ENCODE data around the gene CHCHD3.

CHCHD3 gene

DNA sequence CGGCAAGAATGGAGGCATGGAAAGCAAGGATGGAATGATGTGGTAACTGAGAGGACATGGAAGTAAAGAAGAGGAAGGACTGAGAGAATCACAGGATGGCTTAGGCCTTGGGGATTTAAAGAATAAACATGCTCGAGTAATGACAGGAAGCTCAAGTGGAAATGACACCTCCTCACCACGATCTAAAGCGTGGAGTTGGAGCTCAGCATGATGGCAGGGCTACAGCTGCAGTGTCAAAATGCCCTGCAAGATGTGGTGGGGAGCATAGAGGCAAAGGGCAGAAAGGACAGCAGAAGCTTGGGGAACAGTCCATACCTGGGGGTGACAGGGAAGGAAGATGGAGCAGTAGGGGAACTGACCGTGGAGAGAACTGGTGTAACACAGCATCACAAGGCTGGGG is 276.1 kb downstream of the CHCHD3 start:
- no peak overlapping the region for H3K27ac ChIP-seq
- H3K9me3 ChIP-seq (ENCODE audit: low read depth, low read length), result no peaks in the 10 kb centered on the region
- DNase-seq (ENCODE audit: low read depth, low spot score), result no peak
- H3K9ac ChIP-seq (ENCODE audit: insufficient read length), result no peak overlapping the region
- H3K36me3 ChIP-seq (ENCODE audit: insufficient read depth, low read length), result no peaks in the 10 kb centered on the region
- H3K4me3 ChIP-seq, result no peak overlapping the region
- TF ChIP-seq POLR2AphosphoS5 (IDR thresholded peaks at IDR 0.05; ENCODE audit: borderline replicate concordance, low read depth, low read length) (no peak), FOXP2 (optimal IDR thresholded peaks at IDR 0.05; ENCODE audit: control extremely low read depth, extremely low read length, insufficient read depth) (no peak), EZH2 (IDR thresholded peaks at IDR 0.05) (no peak)

DNA sequence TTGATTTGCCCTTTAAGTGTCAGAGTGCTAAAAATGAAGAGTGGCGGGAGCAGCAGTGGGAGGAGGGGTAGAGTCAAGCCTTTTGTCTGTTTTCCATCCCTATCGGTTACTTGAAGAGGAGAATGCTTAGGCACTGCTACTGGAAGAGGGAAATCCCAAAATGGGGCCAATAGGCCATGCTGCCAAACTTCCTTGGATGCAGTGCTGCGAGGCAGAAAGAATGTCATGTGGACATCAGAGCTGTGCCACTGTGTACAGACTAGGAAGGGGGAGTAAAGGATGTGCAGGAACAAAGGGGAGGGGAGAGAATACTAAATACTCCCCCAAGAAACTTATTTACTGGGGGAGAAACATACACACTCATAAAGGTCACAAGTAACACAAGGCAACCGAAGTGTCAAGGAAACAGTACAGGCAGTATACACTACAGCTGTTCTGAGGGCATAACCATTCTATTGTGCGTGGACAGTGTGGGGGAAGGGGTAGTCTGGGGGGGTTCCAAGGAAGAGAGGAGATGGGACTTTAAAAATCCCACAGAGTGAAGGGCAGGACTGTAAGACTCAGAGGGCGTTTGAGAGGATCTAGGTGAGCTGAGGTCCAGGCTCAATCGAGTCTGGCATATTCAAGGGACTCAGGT is 276.9 kb downstream of the CHCHD3 start:
- Histone ChIP-seq H3K9me3 (ENCODE audit: low read depth, low read length) (no peaks in the 10 kb centered on the region), H3K27ac (no peak overlapping the region), H3K4me3 (no peak overlapping the region), H3K9ac (ENCODE audit: insufficient read length) (no peak overlapping the region), H3K36me3 (ENCODE audit: insufficient read depth, low read length) (no peaks in the 10 kb centered on the region)
- no peak for DNase-seq (ENCODE audit: low read depth, low spot score)
- TF ChIP-seq POLR2AphosphoS5 (IDR thresholded peaks at IDR 0.05; ENCODE audit: borderline replicate concordance, low read depth, low read length) (no peak), FOXP2 (optimal IDR thresholded peaks at IDR 0.05; ENCODE audit: control extremely low read depth, extremely low read length, insufficient read depth) (no peak), EZH2 (IDR thresholded peaks at IDR 0.05) (no peak)

DNA sequence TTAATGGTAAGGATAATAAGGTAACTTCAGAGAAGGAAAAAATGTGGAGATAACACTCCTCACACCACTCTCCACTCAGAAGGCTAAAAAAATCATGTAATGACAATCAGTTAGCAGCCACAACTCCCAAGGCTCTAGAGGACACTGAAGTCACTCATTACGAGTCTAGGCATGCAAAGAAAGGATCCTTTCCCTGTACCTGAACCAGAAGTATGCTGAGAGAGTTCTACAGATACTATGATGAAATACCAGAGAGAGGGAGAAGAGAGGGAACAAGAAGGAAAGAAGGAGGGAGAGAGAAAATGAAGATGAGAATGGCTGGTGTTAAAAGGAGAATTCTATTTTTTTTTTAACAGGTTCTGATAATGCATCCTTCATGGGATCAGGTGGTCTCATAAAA is 281.4 kb downstream of the CHCHD3 start:
- TF ChIP-seq POLR2AphosphoS5 (IDR thresholded peaks at IDR 0.05; ENCODE audit: borderline replicate concordance, low read depth, low read length) (no peak), FOXP2 (optimal IDR thresholded peaks at IDR 0.05; ENCODE audit: control extremely low read depth, extremely low read length, insufficient read depth) (no peak), EZH2 (IDR thresholded peaks at IDR 0.05) (no peak)
- no peak for DNase-seq (ENCODE audit: low read depth, low spot score)
- Histone ChIP-seq H3K36me3 (ENCODE audit: insufficient read depth, low read length) (0 out of 2 replicates have a peak, but pooled peaks cover 4% of the 10 kb centered on the region), H3K9me3 (ENCODE audit: low read depth, low read length) (no peaks in the 10 kb centered on the region), H3K4me3 (no peak overlapping the region), H3K9ac (ENCODE audit: insufficient read length) (no peak overlapping the region), H3K27ac (no peak overlapping the region)

DNA sequence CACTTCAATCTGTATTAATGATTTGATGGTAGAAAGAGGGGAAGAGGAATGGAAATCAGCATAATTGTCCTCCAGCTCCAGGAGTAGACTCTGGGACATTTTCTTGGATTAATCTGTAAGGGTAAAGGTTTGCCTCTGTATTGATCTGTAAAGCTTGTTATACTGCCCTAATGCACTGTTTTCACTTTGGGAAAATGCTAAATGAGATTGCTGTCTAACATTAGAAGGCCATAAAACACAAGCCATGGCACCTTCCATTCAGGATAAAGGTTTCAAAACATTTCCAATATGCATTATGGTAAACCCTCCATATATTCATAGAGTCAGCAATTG is 282.8 kb downstream of the CHCHD3 start:
- Histone ChIP-seq H3K9ac (ENCODE audit: insufficient read length) (no peak overlapping the region), H3K36me3 (ENCODE audit: insufficient read depth, low read length) (peaks cover 7% of the 10 kb centered on the region; the same call in 1 of the 2 replicates), H3K27ac (no peak overlapping the region), H3K4me3 (no peak overlapping the region), H3K9me3 (ENCODE audit: low read depth, low read length) (no peaks in the 10 kb centered on the region)
- DNase-seq (ENCODE audit: low read depth, low spot score), result no peak
- TF ChIP-seq POLR2AphosphoS5 (IDR thresholded peaks at IDR 0.05; ENCODE audit: borderline replicate concordance, low read depth, low read length) (no peak), EZH2 (IDR thresholded peaks at IDR 0.05) (no peak), FOXP2 (optimal IDR thresholded peaks at IDR 0.05; ENCODE audit: control extremely low read depth, extremely low read length, insufficient read depth) (no peak)

DNA sequence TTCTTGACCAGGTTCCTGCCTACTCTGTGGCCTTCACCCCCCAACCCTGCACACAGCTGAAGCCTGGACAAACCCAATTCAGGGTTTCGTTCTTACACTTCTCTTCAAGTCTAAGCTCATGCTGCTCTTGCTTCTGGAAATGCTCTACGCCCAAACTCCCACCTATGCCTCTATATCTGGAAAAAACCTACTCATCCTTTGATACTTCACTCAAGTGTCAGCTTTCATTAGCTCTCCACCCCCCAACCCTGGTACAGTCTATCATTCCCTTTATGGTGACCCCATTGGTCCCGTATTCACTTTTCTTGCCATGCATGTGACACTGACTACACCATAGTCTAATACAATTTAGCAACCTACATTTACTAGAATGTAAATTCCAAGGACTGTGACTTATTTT is 284.7 kb downstream of the CHCHD3 start:
- Histone ChIP-seq H3K9ac (ENCODE audit: insufficient read length) (no peak overlapping the region), H3K9me3 (ENCODE audit: low read depth, low read length) (no peaks in the 10 kb centered on the region), H3K36me3 (ENCODE audit: insufficient read depth, low read length) (peaks cover 7% of the 10 kb centered on the region; the same call in 1 of the 2 replicates), H3K27ac (no peak overlapping the region), H3K4me3 (no peak overlapping the region)
- TF ChIP-seq FOXP2 (optimal IDR thresholded peaks at IDR 0.05; ENCODE audit: control extremely low read depth, extremely low read length, insufficient read depth), result no peak
- TF ChIP-seq EZH2 (IDR thresholded peaks at IDR 0.05), result no peak
- TF ChIP-seq POLR2AphosphoS5 (IDR thresholded peaks at IDR 0.05; ENCODE audit: borderline replicate concordance, low read depth, low read length), result no peak
- no peak for DNase-seq (ENCODE audit: low read depth, low spot score)

DNA sequence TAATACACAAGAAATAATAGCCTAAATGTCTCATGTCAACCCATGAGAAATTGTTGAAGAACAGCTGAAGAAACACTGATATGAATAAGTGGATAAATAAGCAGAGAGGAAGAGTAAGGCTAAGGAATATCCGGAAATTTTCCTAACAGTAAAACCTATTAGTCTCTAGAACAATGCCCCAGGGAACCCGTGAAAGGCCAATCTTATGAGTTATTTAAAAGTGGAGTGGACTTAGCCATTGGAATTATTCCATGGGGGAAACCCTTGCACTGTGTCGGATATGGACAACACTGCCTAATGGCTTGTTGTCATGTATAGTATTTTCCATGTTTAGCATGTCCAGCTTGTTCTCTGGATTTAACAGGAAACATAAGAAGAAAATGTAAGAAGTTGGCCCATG is 288.4 kb downstream of the CHCHD3 start:
- peaks cover 7% of the 10 kb centered on the region; the same call in 1 of the 2 replicates for H3K36me3 ChIP-seq (ENCODE audit: insufficient read depth, low read length)
- no peak overlapping the region for H3K4me3 ChIP-seq
- TF ChIP-seq EZH2 (IDR thresholded peaks at IDR 0.05) (no peak), POLR2AphosphoS5 (IDR thresholded peaks at IDR 0.05; ENCODE audit: borderline replicate concordance, low read depth, low read length) (no peak), FOXP2 (optimal IDR thresholded peaks at IDR 0.05; ENCODE audit: control extremely low read depth, extremely low read length, insufficient read depth) (no peak)
- H3K9me3 ChIP-seq (ENCODE audit: low read depth, low read length), result no peaks in the 10 kb centered on the region
- H3K9ac ChIP-seq (ENCODE audit: insufficient read length), result no peak overlapping the region
- DNase-seq (ENCODE audit: low read depth, low spot score), result no peak
- no peak overlapping the region for H3K27ac ChIP-seq

DNA sequence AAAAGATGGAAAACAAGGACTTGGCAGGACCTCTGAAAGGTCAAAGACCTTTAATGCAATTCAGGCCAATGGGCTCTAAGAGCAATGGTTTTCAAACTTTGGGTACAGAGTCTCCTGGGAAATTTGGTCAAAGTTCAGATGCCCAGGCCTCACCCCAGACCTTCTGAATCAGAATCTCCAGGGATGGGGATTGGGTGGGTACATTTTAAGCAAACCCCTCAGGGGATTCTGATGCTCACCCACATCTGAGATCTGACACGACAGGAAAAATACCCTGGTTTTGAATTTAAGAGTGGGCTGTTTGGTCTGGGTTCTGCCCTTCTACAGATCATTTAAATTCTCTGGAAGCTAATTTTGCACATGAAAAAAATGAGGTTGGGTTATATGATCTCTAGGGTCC is 290.9 kb downstream of the CHCHD3 start:
- Histone ChIP-seq H3K4me3 (no peak overlapping the region), H3K9me3 (ENCODE audit: low read depth, low read length) (no peaks in the 10 kb centered on the region), H3K27ac (no peak overlapping the region), H3K36me3 (ENCODE audit: insufficient read depth, low read length) (peaks cover 7% of the 10 kb centered on the region; the same call in 1 of the 2 replicates), H3K9ac (ENCODE audit: insufficient read length) (no peak overlapping the region)
- TF ChIP-seq POLR2AphosphoS5 (IDR thresholded peaks at IDR 0.05; ENCODE audit: borderline replicate concordance, low read depth, low read length) (no peak), EZH2 (IDR thresholded peaks at IDR 0.05) (no peak)
- DNase-seq (ENCODE audit: low read depth, low spot score), result no peak

DNA sequence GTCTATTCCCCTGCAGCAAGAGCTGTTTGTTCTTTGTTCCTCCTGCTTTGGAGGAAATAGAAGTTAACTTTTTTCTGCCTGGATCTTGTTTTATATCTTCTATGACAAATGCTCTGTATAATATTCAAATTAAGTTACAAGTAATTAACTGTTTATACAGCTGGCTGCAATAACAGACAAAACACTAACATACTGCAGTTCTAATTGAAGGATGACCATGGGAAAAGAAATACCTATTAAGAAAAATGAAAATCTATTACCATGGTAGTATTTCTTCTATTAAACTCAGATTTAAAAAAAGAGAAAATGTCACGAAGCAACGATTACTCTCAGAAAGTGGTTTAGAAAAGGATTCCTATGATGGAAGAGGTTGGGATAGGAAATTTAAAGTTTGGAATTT is 291.8 kb downstream of the CHCHD3 start:
- Histone ChIP-seq H3K4me3 (no peak overlapping the region), H3K9me3 (ENCODE audit: low read depth, low read length) (no peaks in the 10 kb centered on the region), H3K27ac (no peak overlapping the region), H3K36me3 (ENCODE audit: insufficient read depth, low read length) (peaks cover 3% of the 10 kb centered on the region), H3K9ac (ENCODE audit: insufficient read length) (no peak overlapping the region)
- no peak for TF ChIP-seq FOXP2 (optimal IDR thresholded peaks at IDR 0.05; ENCODE audit: control extremely low read depth, extremely low read length, insufficient read depth)
- TF ChIP-seq EZH2 (IDR thresholded peaks at IDR 0.05), result no peak
- TF ChIP-seq POLR2AphosphoS5 (IDR thresholded peaks at IDR 0.05; ENCODE audit: borderline replicate concordance, low read depth, low read length), result no peak
- DNase-seq (ENCODE audit: low read depth, low spot score), result no peak

DNA sequence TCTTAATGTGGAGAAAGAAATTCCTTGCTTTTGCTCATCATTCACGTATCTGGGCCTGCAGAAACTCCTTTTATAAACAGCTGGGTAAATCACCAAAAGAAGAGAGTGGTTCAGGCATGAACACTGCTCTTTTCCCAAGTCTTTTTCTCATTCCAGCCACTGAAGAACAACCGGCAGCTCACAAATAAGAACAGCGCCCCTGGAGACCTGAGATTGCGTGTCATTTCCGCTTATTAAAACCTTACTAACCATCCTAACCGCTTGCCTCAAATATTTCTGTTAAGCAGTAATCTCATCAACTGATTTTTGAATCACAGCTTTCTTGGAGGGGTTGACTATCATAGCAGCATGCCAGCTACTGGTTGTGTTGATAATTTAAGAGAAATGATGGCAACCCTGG is 292.6 kb downstream of the CHCHD3 start:
- H3K36me3 ChIP-seq (ENCODE audit: insufficient read depth, low read length), result peaks cover 7% of the 10 kb centered on the region

More for the DNA sequence above, 292.6 kb downstream of the CHCHD3 start:
- no peak for TF ChIP-seq EZH2 (IDR thresholded peaks at IDR 0.05)
- TF ChIP-seq POLR2AphosphoS5 (IDR thresholded peaks at IDR 0.05; ENCODE audit: borderline replicate concordance, low read depth, low read length), result no peak
- no peak for TF ChIP-seq FOXP2 (optimal IDR thresholded peaks at IDR 0.05; ENCODE audit: control extremely low read depth, extremely low read length, insufficient read depth)
- no peak for DNase-seq (ENCODE audit: low read depth, low spot score)
- H3K9me3 ChIP-seq (ENCODE audit: low read depth, low read length), result no peaks in the 10 kb centered on the region
- H3K9ac ChIP-seq (ENCODE audit: insufficient read length), result no peak overlapping the region
- no peak overlapping the region for H3K27ac ChIP-seq
- no peak overlapping the region for H3K4me3 ChIP-seq
